A549 treated with AZD2906 at 1 μM for 4 hours (cell line): ENCODE measurements around the gene FHIP2A. TPM values are rescaled to one million over a fixed set of nuclear protein-coding genes. Genes with fewer than 3 reads are reported as not detected.

Experiments
- total RNA-seq: library from RNA; stranded (reverse); fragments of 200-300 nt; extraction: Qiagen RNA extraction; gene quantifications from 5 replicates; pipeline ENCODE4 v1.2.3, GENCODE V29; 2022

Gene FHIP2A, protein sequence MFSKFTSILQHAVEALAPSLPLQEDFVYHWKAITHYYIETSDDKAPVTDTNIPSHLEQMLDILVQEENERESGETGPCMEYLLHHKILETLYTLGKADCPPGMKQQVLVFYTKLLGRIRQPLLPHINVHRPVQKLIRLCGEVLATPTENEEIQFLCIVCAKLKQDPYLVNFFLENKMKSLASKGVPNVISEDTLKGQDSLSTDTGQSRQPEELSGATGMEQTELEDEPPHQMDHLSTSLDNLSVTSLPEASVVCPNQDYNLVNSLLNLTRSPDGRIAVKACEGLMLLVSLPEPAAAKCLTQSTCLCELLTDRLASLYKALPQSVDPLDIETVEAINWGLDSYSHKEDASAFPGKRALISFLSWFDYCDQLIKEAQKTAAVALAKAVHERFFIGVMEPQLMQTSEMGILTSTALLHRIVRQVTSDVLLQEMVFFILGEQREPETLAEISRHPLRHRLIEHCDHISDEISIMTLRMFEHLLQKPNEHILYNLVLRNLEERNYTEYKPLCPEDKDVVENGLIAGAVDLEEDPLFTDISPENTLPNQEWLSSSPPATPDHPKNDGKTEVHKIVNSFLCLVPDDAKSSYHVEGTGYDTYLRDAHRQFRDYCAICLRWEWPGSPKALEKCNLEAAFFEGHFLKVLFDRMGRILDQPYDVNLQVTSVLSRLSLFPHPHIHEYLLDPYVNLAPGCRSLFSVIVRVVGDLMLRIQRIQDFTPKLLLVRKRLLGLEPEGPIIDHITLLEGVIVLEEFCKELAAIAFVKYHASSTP
- 8.5 to 11.7 TPM (median 9.9 TPM) in 5 replicates for total RNA-seq

DNA sequence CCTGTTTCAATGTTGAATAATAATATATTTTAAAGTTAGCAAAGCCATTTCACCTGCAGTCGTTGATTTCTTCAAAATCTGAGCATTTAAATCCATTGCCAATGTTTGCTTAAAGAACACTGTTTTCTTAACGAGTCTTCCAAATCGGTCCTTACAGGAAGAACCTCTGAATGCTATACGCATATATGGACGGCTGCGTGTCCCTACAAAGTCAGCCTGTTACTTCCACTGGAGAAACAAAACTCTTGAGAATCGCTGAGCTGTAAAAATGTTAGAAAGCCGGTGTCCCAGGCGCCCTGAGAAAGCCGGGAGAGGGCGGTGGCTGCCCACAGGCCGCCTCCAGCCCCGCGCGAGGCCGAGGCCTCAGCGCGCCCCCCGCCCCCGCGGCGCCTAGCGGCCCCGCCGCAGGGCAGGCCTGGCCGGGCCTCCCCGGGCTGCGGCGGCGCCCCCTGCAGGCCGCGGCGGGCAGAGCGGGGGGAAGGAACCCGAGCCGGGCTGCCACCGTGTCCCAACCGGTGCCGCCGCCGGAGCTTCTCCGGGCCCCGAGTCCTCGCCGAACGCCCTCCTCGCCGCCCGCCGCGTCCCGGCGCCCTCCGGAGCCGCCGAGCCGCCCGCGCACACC, at the start of gene FHIP2A:
TSS of gene FHIP2A (plus strand) at position 488 of the 622 bp plus-strand sequence. CDS start 299 bp downstream, outside the sequence.

Other genes starting within 250 kb of the FHIP2A start
- gene ABLIM1, start 163.5 kb upstream of the FHIP2A start, total RNA-seq, result 32.5 to 46.0 TPM (median 35.9 TPM) in 5 replicates
- gene TRUB1, start 116.4 kb downstream of the FHIP2A start, total RNA-seq, result 12.6 to 14.7 TPM (median 14.3 TPM) in 5 replicates